Peyer's patch (tissue), 4 donors: ENCODE data around the gene BRD3OS.

ENCODE experiments used
- POLR2A ChIP-seq, 2 donors: fragments of 450-650 bp; IDR thresholded peaks; one replicate each; pipeline ENCODE4 v1.5.1; 2017; ENCODE audit warnings: antibody characterized with exemption in 2 of 2, mild to moderate bottlenecking in 2 of 2, moderate library complexity in 2 of 2
- TF ChIP-seq, protein P1 (sequence below), 6 experiments: fragments of 450-650 bp in 4 of 6; fragments of 200-600 bp in 2 of 6; sonication (generic) in 1 of 6; IDR thresholded peaks; one replicate each; pipeline ENCODE4 v1.5.1; 2017 to 2019; ENCODE audit warnings: antibody characterized with exemption in 6 of 6, mild to moderate bottlenecking in 3 of 6, moderate library complexity in 1 of 6

- TF ChIP-seq, protein P1, sequence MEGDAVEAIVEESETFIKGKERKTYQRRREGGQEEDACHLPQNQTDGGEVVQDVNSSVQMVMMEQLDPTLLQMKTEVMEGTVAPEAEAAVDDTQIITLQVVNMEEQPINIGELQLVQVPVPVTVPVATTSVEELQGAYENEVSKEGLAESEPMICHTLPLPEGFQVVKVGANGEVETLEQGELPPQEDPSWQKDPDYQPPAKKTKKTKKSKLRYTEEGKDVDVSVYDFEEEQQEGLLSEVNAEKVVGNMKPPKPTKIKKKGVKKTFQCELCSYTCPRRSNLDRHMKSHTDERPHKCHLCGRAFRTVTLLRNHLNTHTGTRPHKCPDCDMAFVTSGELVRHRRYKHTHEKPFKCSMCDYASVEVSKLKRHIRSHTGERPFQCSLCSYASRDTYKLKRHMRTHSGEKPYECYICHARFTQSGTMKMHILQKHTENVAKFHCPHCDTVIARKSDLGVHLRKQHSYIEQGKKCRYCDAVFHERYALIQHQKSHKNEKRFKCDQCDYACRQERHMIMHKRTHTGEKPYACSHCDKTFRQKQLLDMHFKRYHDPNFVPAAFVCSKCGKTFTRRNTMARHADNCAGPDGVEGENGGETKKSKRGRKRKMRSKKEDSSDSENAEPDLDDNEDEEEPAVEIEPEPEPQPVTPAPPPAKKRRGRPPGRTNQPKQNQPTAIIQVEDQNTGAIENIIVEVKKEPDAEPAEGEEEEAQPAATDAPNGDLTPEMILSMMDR (IDR thresholded peaks at IDR 0.05): peak in 1 of 6 experiments; percentile 1
- TF ChIP-seq POLR2A (IDR thresholded peaks at IDR 0.05): peak; percentile 54 to 59
Observed at GRCh38 chr9:133991964-133992779, 33.1 kb upstream of the BRD3OS start, which contains the start of gene VAV2.
